Left lung (tissue), 10 donors: ENCODE data around the gene DPYD. TPM values are rescaled to one million over a fixed set of nuclear protein-coding genes. Genes with fewer than 3 reads are reported as not detected.

Experiments
- ATAC-seq: fragments of 200-7000 bp; cut with Tn5 transposase; one replicate; pipeline ENCODE4 v1.9.1; 2020; ENCODE audit warnings: moderate library complexity
- DNase-seq, 4 donors: peaks; one replicate each; pipeline ENCODE4 v3.0.0-alpha.2; 2013 to 2020
- H3K27ac ChIP-seq, 2 donors: fragments of 200-600 bp; sonication (generic) in 1 of 2; one replicate each; pipeline versions ENCODE4 v1.5.0 to v1.8.0; 2020 to 2021
- H3K27me3 ChIP-seq, 2 donors: fragments of 200-600 bp; sonication (generic) in 1 of 2; one replicate each; pipeline versions ENCODE4 v1.5.0 to v1.8.0; 2020 to 2021
- H3K36me3 ChIP-seq, 2 donors: fragments of 200-600 bp; sonication (generic) in 1 of 2; one replicate each; pipeline versions ENCODE4 v1.5.0 to v1.8.0; 2020 to 2021
- H3K4me1 ChIP-seq, 2 donors: fragments of 200-600 bp; one replicate each; pipeline ENCODE4 v1.8.0; 2021
- H3K4me3 ChIP-seq, 2 donors: fragments of 200-600 bp; sonication (generic) in 1 of 2; one replicate each; pipeline versions ENCODE4 v1.5.0 to v1.8.0; 2020 to 2021; ENCODE audit warnings: mild to moderate bottlenecking in 1 of 2
- H3K9me3 ChIP-seq, 2 donors: fragments of 200-600 bp; sonication (generic) in 1 of 2; one replicate each; pipeline versions ENCODE4 v1.5.0 to v1.8.0; 2020 to 2021
- intact Hi-C, 2 donors: fragments of 100-400 bp; cut with DNase I; formaldehyde crosslinking; loops; one replicate each; pipeline versions ENCODE4 v1.11.2 to v1.14.2; 2022
- polyA plus RNA-seq, 6 donors: library from polyadenylated mRNA; unstranded; fragments of 120-200 nt; gene quantifications; one replicate each; pipeline ENCODE4 v1.2.1, GENCODE V29; 2013; ENCODE audit not compliant: insufficient read length in 6 of 6
- total RNA-seq, 2 donors: library from RNA; stranded (reverse); fragmentation: NEBNext Ultra II Directional; extraction: Animal tissue kit (Norgen Biotek cat#: 25700); gene quantifications; one replicate each; pipeline ENCODE4 v1.2.1, GENCODE V29; 2021
- TF ChIP-seq, protein P1 (sequence below), 2 donors: fragments of 200-600 bp; sonication (generic) in 1 of 2; IDR thresholded peaks; one replicate each; pipeline versions ENCODE4 v1.5.0 to v1.8.0; 2021; ENCODE audit warnings: antibody characterized with exemption in 2 of 2
- donor health status: DM: no; HTN: yes; CAD: no.
- donor health status: DM: no; HTN: no; CAD: no.

The DPYD gene
- total and polyA plus RNA-seq, 8 donors, result 21.4 to 106 (median 26.1) TPM

DNA sequence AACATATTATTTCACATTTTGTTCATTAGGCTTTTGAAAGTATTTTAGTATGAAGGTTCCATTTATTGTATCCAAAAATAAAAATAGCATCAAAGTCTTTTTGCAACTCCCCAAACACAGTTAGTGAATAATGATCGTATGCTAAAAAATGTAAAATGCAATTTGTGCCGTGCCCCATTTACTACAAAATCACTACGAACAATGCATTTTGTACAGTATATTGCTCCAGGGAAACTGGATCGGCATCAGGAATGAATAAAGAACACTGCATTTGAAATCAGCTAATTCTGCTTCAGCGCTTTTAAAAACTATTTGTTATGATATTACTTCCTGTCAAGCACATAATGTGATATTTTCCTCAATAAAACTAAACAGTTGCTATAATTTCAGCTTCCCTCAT, 547.8 kb downstream of the DPYD start:
- no peak overlapping the region for H3K4me3 ChIP-seq
- no peak for ATAC-seq
- TF ChIP-seq, protein P1, sequence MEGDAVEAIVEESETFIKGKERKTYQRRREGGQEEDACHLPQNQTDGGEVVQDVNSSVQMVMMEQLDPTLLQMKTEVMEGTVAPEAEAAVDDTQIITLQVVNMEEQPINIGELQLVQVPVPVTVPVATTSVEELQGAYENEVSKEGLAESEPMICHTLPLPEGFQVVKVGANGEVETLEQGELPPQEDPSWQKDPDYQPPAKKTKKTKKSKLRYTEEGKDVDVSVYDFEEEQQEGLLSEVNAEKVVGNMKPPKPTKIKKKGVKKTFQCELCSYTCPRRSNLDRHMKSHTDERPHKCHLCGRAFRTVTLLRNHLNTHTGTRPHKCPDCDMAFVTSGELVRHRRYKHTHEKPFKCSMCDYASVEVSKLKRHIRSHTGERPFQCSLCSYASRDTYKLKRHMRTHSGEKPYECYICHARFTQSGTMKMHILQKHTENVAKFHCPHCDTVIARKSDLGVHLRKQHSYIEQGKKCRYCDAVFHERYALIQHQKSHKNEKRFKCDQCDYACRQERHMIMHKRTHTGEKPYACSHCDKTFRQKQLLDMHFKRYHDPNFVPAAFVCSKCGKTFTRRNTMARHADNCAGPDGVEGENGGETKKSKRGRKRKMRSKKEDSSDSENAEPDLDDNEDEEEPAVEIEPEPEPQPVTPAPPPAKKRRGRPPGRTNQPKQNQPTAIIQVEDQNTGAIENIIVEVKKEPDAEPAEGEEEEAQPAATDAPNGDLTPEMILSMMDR (IDR thresholded peaks at IDR 0.05), result no peak
- no peaks in the 10 kb centered on the region for H3K4me1 ChIP-seq
- DNase-seq, result no peak
- H3K9me3 ChIP-seq, result no peaks in the 10 kb centered on the region
- intact Hi-C loops, result no loop called here
- H3K27ac ChIP-seq, result no peak overlapping the region
- no peaks in the 10 kb centered on the region for H3K27me3 ChIP-seq
- peaks cover 0 to 12% of the 10 kb centered on the region in 2 donors for H3K36me3 ChIP-seq

DNA sequence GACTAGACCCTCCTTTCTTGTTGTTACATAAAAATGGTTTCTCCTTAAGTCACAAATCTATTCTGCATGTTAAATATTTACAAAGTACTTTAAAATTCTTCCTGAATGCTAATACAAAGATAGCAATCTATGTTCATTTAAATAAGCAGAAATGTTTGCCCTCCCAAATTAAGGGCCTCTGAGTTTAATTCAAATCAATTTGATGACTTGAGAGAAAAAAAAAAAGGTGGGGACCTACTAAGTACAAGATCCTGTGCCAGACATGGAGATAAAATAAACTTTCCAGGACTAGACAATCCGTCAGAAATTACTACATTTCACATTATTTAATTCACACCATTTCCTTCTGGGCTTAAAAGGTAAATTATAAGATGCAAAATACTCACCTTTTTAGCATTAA, 548.3 kb downstream of the DPYD start:
- Histone ChIP-seq H3K4me1 (no peaks in the 10 kb centered on the region), H3K9me3 (no peaks in the 10 kb centered on the region), H3K27ac (no peak overlapping the region), H3K36me3 (peaks cover 0 to 12% of the 10 kb centered on the region in 2 donors), H3K4me3 (no peak overlapping the region), H3K27me3 (no peaks in the 10 kb centered on the region)
- TF ChIP-seq, protein P1 (IDR thresholded peaks at IDR 0.05), result no peak
- ATAC-seq (no peak), DNase-seq (no peak)
- intact Hi-C loops, result no loop called here

DNA sequence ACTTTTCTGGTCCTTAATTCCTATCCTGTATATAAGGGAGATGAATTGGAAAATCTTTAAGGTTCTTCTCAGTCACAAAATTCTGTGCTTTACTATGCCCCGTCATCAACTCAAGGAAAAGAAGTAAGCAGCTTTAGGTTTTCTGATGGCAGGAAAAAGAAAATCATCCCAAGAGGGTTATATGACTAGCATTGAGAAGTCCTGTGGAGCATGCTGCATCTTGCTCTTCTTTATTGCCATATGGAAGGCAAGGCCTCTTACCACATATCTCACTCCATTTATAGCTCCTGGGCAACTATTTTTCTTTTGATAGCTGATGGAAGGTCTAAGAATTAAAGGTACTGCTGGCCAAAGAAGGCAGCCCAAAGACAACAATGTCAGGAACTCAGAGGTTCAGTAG, 552.5 kb downstream of the DPYD start:
- TF ChIP-seq, protein P1 (IDR thresholded peaks at IDR 0.05), result no peak
- intact Hi-C loops, result no loop called here
- DNase-seq (no peak), ATAC-seq (no peak)
- no peaks in the 10 kb centered on the region for H3K27me3 ChIP-seq
- H3K4me1 ChIP-seq, result no peaks in the 10 kb centered on the region
- no peaks in the 10 kb centered on the region for H3K9me3 ChIP-seq
- H3K36me3 ChIP-seq, result peaks cover 0 to 25% of the 10 kb centered on the region in 2 donors
- no peak overlapping the region for H3K27ac ChIP-seq
- no peak overlapping the region for H3K4me3 ChIP-seq

DNA sequence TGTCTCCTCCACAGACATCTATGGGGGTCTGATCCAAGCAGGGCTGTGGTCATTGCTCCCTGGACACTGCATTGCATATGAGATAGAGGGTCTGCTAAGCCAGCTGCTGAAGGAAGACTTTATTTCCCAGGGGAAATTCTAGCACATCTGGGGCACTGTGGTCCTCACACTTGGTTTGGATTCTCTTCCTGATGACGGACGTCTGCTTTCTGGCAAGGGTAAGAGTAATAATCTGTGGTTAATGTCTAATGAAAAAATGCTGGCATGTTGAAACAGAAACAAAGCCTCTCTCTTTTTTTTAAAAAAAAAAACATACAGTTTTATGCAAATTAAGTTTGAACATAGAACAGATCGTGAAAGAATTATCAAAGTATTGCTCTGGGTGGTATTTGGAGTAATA, 553.9 kb downstream of the DPYD start:
- no peak overlapping the region for H3K27ac ChIP-seq
- no peak for DNase-seq
- H3K4me1 ChIP-seq, result no peaks in the 10 kb centered on the region
- ATAC-seq, result no peak
- H3K4me3 ChIP-seq, result no peak overlapping the region
- intact Hi-C loops, result no loop called here
- no peaks in the 10 kb centered on the region for H3K9me3 ChIP-seq
- H3K27me3 ChIP-seq, result no peaks in the 10 kb centered on the region
- TF ChIP-seq, protein P1 (IDR thresholded peaks at IDR 0.05), result no peak
- H3K36me3 ChIP-seq, result peaks cover 0 to 19% of the 10 kb centered on the region in 2 donors

DNA sequence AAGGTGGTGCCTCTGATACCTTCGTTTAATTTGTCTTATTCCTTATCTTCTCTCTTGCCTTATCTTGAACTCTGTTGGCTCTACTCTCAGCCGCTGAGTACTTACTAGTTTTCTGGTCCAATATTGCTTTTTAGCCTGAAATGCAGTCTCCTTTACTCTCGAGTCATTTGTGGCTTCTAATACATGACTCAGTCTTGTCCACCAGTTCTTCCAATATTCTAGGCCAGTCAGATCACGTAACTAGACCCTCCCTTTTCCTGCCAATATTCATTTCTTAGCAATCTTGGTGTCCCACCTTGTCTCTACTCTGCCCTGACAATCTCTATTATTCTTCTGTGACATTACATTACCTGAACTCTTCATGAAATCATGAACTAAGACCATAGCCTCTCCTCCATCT, 555.8 kb downstream of the DPYD start:
- Histone ChIP-seq H3K36me3 (peaks cover 0 to 13% of the 10 kb centered on the region in 2 donors), H3K27ac (no peak overlapping the region), H3K4me3 (no peak overlapping the region), H3K27me3 (no peaks in the 10 kb centered on the region), H3K9me3 (no peaks in the 10 kb centered on the region), H3K4me1 (no peaks in the 10 kb centered on the region)
- no peak for ATAC-seq
- DNase-seq, result no peak
- TF ChIP-seq, protein P1 (IDR thresholded peaks at IDR 0.05), result no peak
- intact Hi-C loops, result no loop called here
